Hepatocyte (in vitro differentiated cells): Measurements from ENCODE around the gene ZNF831.

Experiments
- CTCF ChIP-seq: fragments of 200-600 bp; sonication (generic); IDR thresholded peaks from 2 replicates; pipeline ENCODE4 v1.5.1; 2016; ENCODE audit warnings: antibody characterized with exemption, mild to moderate bottlenecking; ENCODE audit not compliant: poor library complexity
- EZH2 ChIP-seq: fragments of 200-600 bp; sonication (generic); IDR thresholded peaks from 2 replicates; pipeline ENCODE4 v1.6.1; 2016; ENCODE audit warnings: antibody characterized with exemption, mild to moderate bottlenecking, borderline replicate concordance

- TF ChIP-seq CTCF (no peak), EZH2 (no peak)
Observed at GRCh38 chr20:59161721-59162120, 1.9 kb upstream of the ZNF831 start.
